Glutamatergic neuron (in vitro differentiated cells): ENCODE measurements around the gene PTPRT. TPM values are rescaled to one million over a fixed set of nuclear protein-coding genes. Genes with fewer than 3 reads are reported as not detected.

Experiments used
- DNase-seq: peaks from one replicate; pipeline ENCODE4 v3.0.0; 2022
- H3K27ac Mint-ChIP-seq: one replicate; pipeline ENCODE4 v1.8.0; 2020; ENCODE audit warnings: mild to moderate bottlenecking, mixed read lengths, inconsistent platforms; ENCODE audit not compliant: unreplicated experiment
- H3K27me3 Mint-ChIP-seq: one replicate; pipeline ENCODE4 v1.8.0; 2020; ENCODE audit warnings: mild to moderate bottlenecking, moderate library complexity, mixed read lengths, inconsistent platforms; ENCODE audit not compliant: unreplicated experiment
- H3K36me3 Mint-ChIP-seq: one replicate; pipeline ENCODE4 v1.8.0; 2020; ENCODE audit warnings: mild to moderate bottlenecking, mixed read lengths, inconsistent platforms; ENCODE audit not compliant: unreplicated experiment
- H3K4me1 Mint-ChIP-seq: one replicate; pipeline ENCODE4 v1.8.0; 2020; ENCODE audit warnings: mild to moderate bottlenecking, low read depth, mixed read lengths, inconsistent platforms; ENCODE audit not compliant: unreplicated experiment
- H3K4me3 Mint-ChIP-seq: one replicate; pipeline ENCODE4 v1.8.0; 2020; ENCODE audit warnings: mild to moderate bottlenecking, mixed read lengths, inconsistent platforms; ENCODE audit not compliant: unreplicated experiment
- H3K9me3 Mint-ChIP-seq: one replicate; pipeline ENCODE4 v1.8.0; 2020; ENCODE audit warnings: mild to moderate bottlenecking, moderate library complexity, mixed read lengths, inconsistent platforms; ENCODE audit not compliant: unreplicated experiment
- CTCF ChIP-seq: fragments of 200-600 bp; sonication (generic); IDR thresholded peaks from one replicate; pipeline ENCODE4 v1.5.0; 2021; ENCODE audit not compliant: partially characterized antibody, unreplicated experiment
- total RNA-seq: library from RNA; stranded (reverse); fragmentation: NEBNext Ultra II Directional; extraction: Animal tissue kit (Norgen Biotek cat#: 25700); gene quantifications from one replicate; pipeline ENCODE4 v1.2.1, GENCODE V29; 2021; ENCODE audit not compliant: unreplicated experiment

The PTPRT gene
- total RNA-seq, 1 donor from 2014 or later = 1.9 TPM

- no peak overlapping the region for H3K4me3 Mint-ChIP-seq
These were observed 1058.7 kb downstream of the PTPRT start for GRCh38 chr20:42130810-42131596.

GRCh38 chr20:42125426-42125825, 1064.3 kb downstream of the PTPRT start:
- Mint-ChIP-seq H3K9me3 (no peaks in the 10 kb centered on the region), H3K36me3 (no peaks in the 10 kb centered on the region), H3K27me3 (no peaks in the 10 kb centered on the region), H3K27ac (no peak overlapping the region), H3K4me3 (no peak overlapping the region), H3K4me1 (no peaks in the 10 kb centered on the region)
- TF ChIP-seq CTCF = no peak
- no peak for DNase-seq

More at GRCh38 chr20:42130810-42131596, 1058.7 kb downstream of the PTPRT start:
- Mint-ChIP-seq H3K4me1 (no peaks in the 10 kb centered on the region), H3K36me3 (no peaks in the 10 kb centered on the region), H3K27ac (no peak overlapping the region), H3K27me3 (no peaks in the 10 kb centered on the region), H3K9me3 (no peaks in the 10 kb centered on the region)
- TF ChIP-seq CTCF = no peak
- DNase-seq = no peak

GRCh38 chr20:42123981-42124473, 1065.7 kb downstream of the PTPRT start:
- H3K4me1 Mint-ChIP-seq = no peaks in the 10 kb centered on the region
- DNase-seq = no peak
- no peak for TF ChIP-seq CTCF
- no peak overlapping the region for H3K27ac Mint-ChIP-seq
- no peaks in the 10 kb centered on the region for H3K27me3 Mint-ChIP-seq
- no peaks in the 10 kb centered on the region for H3K9me3 Mint-ChIP-seq
- H3K4me3 Mint-ChIP-seq = no peak overlapping the region
- H3K36me3 Mint-ChIP-seq = no peaks in the 10 kb centered on the region

GRCh38 chr20:42118409-42119125, 1071.1 kb downstream of the PTPRT start:
- no peak overlapping the region for H3K27ac Mint-ChIP-seq
- H3K4me1 Mint-ChIP-seq = no peaks in the 10 kb centered on the region
- no peak for DNase-seq
- TF ChIP-seq CTCF = no peak
- H3K27me3 Mint-ChIP-seq = no peaks in the 10 kb centered on the region
- H3K36me3 Mint-ChIP-seq = no peaks in the 10 kb centered on the region
- no peak overlapping the region for H3K4me3 Mint-ChIP-seq
- H3K9me3 Mint-ChIP-seq = peaks cover 3% of the 10 kb centered on the region

- Mint-ChIP-seq H3K4me1 (no peaks in the 10 kb centered on the region), H3K9me3 (peaks cover 4% of the 10 kb centered on the region), H3K4me3 (no peak overlapping the region), H3K27ac (no peak overlapping the region), H3K36me3 (no peaks in the 10 kb centered on the region), H3K27me3 (peaks cover 1% of the 10 kb centered on the region)
- no peak for TF ChIP-seq CTCF
- DNase-seq = no peak
These were observed 1071.7 kb downstream of the PTPRT start for GRCh38 chr20:42118001-42118400.
